GM12801 (cell line): ENCODE measurements around the gene INAFM2.

Source experiments
- CTCF ChIP-seq: IDR thresholded peaks from one replicate; pipeline ENCODE4 v1.5.1; 2011; ENCODE audit warnings: control low read depth; ENCODE audit not compliant: insufficient read length; ENCODE audit errors: extremely low read depth

INAFM2 gene

GRCh38 chr15:40343512-40343911 is 20.0 kb downstream of the INAFM2 start:
- TF ChIP-seq CTCF = no peak

GRCh38 chr15:40344217-40344616 is 20.7 kb downstream of the INAFM2 start:
- no peak for TF ChIP-seq CTCF

DNA sequence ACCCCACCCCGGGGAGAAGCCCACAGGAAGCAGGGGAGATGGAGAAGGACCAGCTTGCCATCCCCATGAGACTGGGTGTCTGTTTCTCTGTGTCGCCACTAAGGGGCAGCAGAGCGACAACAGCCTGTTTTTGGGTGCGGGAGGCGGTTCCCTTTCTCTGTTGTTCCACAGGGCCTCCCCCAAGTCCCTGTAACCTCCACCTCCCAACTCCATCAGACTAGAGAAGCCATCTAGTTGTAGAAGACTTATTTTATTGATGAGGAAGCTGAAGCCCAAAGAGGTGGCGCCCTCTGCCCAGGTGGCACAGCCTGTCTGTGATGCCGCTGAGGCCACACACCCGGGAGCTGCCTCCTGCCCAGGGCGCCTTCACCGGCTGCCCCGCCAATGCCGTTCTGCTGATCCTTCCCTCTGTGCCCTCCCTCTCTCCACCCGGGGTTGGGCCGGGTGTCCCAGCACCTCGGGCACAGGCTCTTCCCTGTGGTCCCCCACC is 21.2 kb downstream of the INAFM2 start:
- no peak for TF ChIP-seq CTCF

DNA sequence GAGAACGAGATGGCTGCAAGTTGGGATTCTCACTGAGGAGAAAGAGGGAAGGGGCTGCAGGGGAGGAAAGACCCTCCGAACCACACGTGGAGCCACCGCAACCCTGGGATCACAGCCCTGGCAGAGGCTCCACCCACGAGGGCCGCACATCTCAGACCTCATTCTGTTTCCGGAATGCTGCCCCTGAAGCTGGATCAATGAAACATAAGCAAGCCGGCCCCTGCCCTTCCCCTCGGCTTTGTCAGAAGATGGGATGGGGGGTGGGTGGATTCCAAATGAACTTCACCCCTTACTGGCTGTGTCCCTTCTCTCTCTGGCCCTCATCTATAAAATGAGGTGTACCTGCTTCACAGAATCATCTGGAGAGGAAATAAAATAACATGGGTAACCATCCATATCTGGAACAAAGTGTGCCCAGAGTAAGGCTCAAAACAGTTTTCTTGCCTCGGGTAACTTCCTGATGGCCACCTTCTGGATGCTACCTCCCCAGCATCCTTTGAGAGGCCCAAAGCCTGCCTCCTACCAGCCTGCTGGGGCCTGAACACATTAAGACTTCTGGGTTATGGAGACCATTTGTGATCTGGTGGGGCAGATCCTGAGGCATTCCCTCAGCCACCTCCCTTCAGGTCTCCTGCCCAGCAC is 21.9 kb downstream of the INAFM2 start:
- no peak for TF ChIP-seq CTCF

DNA sequence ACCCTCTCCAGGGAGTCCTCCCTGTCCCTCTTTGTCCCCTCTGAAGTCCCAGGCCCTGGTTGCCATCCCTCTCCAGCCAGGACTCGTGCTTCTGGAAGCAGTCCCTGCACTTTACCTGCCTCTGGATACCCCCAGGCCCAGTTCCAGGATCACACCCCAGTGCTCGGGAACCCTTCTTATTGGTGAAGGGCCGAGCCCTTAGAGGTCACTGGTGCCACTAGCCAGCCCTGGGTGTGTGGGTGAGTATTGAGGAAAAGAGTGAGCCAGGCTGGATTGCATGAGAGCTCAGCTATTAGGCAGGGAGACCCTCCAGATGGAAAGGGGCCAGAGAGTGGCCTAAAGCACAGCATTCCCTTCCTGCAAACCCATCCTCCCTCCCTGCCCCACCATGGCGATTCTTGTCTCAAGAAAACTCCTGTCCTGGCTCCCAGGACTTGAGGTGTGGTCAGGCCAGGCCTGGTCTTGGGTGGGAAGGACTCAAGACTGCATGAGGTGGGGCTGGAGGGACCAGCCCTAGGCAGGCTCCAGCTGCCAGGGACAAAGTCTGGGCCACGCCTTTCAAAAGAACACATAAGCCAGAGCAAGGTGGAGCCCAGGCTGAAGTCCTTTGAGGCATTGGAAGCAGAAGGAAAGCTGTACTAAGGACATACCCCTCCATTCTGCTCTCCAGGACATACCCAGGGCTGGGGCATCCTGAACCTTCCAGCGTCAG is 22.5 kb downstream of the INAFM2 start:
- no peak for TF ChIP-seq CTCF

- TF ChIP-seq CTCF = no peak
These were observed 23.4 kb downstream of the INAFM2 start for GRCh38 chr15:40346579-40347558.
